Astrocyte of the spinal cord (primary cell): ENCODE results near the gene TMEM107.

Experiments used
- DNase-seq: peaks from one replicate; pipeline ENCODE4 v3.0.0; 2011; ENCODE audit warnings: low read depth, low spot score
- H3K4me3 ChIP-seq: 2 replicates; pipeline ENCODE4 v1.5.1; 2011; ENCODE audit warnings: low read depth, mild to moderate bottlenecking, low read length, moderate library complexity
- CTCF ChIP-seq: IDR thresholded peaks from 2 replicates; pipeline ENCODE4 v1.5.1; 2012; ENCODE audit warnings: low read depth, mild to moderate bottlenecking, low read length, inconsistent platforms
- in situ Hi-C: cut with HindIII; loops from 2 replicates; pipeline ENCODE4 v1.10.0; 2017; ENCODE audit warnings: low sequenced_read_pairs

Gene TMEM107

GRCh38 chr17:8138374-8138671 lies 37.9 kb downstream of the TMEM107 start:
- H3K4me3 ChIP-seq, result peak overlapping the region; percentile 39
- no peak for DNase-seq
- TF ChIP-seq CTCF, result no peak
- in situ Hi-C loops, result no loop called here

- in situ Hi-C loops, result no loop called here
- H3K4me3 ChIP-seq, result peak overlapping the region; percentile 39
- DNase-seq, result no peak
- TF ChIP-seq CTCF, result no peak
Measured at GRCh38 chr17:8137645-8138373, 38.4 kb downstream of the TMEM107 start.

GRCh38 chr17:8133941-8134340 lies 42.2 kb downstream of the TMEM107 start:
- TF ChIP-seq CTCF, result no peak
- DNase-seq, result no peak
- no peak overlapping the region for H3K4me3 ChIP-seq
- in situ Hi-C loops, result no loop called here

- in situ Hi-C loops, result no loop called here
- DNase-seq, result no peak
- no peak for TF ChIP-seq CTCF
- H3K4me3 ChIP-seq, result no peak overlapping the region
Measured at GRCh38 chr17:8133399-8133798, 42.8 kb downstream of the TMEM107 start.

GRCh38 chr17:8131844-8132441 lies 44.2 kb downstream of the TMEM107 start:
- H3K4me3 ChIP-seq, result no peak overlapping the region
- in situ Hi-C loops, result no loop called here

GRCh38 chr17:8128125-8128784 lies 47.9 kb downstream of the TMEM107 start:
- DNase-seq, result no peak
- in situ Hi-C loops, result no loop called here
- H3K4me3 ChIP-seq, result no peak overlapping the region
- no peak for TF ChIP-seq CTCF

More at GRCh38 chr17:8131844-8132441, 44.2 kb downstream of the TMEM107 start:
- no peak for DNase-seq
- no peak for TF ChIP-seq CTCF
